ENCODE measurements around the gene CD6.

DNA sequence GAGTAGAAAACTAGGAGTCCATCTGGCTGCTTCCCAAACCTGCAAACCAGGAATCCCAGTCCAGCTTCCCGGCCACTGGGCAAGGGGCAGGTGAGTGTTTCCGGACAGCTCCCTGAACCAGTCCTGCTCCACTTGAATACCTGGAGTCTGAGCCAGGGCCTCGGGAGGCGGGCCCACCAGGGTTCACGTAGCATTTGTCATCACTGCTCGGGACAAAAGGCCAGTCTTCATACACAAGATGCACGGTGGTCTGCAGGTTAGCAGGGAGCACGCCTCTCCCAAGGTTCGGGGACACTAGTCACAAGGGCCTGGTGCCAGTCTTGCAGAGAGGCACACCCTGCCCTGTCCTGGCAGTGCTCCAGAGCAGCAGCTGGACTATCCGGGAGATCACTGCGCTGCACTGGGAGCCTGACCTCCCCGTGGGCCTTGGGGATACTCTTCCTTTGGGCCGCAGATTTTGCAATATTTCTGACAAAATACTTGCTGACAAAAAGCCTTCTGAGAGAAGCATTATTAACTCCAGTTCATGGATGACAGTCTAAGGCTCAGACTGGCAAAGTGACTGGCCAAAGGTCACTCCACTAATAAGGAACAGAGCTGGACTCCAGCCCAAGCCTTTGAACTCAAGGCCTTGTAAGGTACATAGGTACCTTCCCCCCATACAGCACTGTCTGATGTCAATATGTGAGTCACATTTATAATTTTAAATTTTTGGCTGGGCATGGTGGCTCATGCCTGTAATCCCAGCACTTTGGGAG, 25.1 kb downstream of the CD6 start:
- TF ChIP-seq CTCF (IDR thresholded peaks at IDR 0.05) (no peak), POLR2A (IDR thresholded peaks at IDR 0.05) (no peak)

Data from right lobe of liver (tissue), 4 donors.